Pons (tissue), 1 donor: ENCODE data around the gene CCDC136.

Experiments
- DNase-seq: peaks from one replicate; pipeline ENCODE4 v3.0.0-alpha.2; 2016; ENCODE audit warnings: low spot score

Gene CCDC136

GRCh38 chr7:128831994-128832879, 40.5 kb downstream of the CCDC136 start:
- peak; percentile 49 for DNase-seq

GRCh38 chr7:128832880-128833147, 41.0 kb downstream of the CCDC136 start:
- no peak for DNase-seq

GRCh38 chr7:128833148-128833945, 41.6 kb downstream of the CCDC136 start:
- peak; percentile 87 for DNase-seq

GRCh38 chr7:128833946-128834325, 42.2 kb downstream of the CCDC136 start:
- no peak for DNase-seq

GRCh38 chr7:128835231-128835751, 43.5 kb downstream of the CCDC136 start:
- no peak for DNase-seq

- DNase-seq = peak; percentile 50
Measured at GRCh38 chr7:128835790-128836641, 44.2 kb downstream of the CCDC136 start.

- peak; percentile 78 for DNase-seq
Measured at GRCh38 chr7:128836729-128837348, 45.1 kb downstream of the CCDC136 start.

GRCh38 chr7:128837521-128837921, 45.8 kb downstream of the CCDC136 start:
- no peak for DNase-seq

GRCh38 chr7:128838109-128838779, 46.5 kb downstream of the CCDC136 start:
- DNase-seq = no peak

GRCh38 chr7:128838981-128839731, 47.4 kb downstream of the CCDC136 start:
- peak; percentile 46 for DNase-seq

GRCh38 chr7:128839751-128840177, 48.0 kb downstream of the CCDC136 start:
- no peak for DNase-seq

- DNase-seq = no peak
Measured at GRCh38 chr7:128840326-128841170, 48.8 kb downstream of the CCDC136 start.

- no peak for DNase-seq
Measured at GRCh38 chr7:128841171-128841690, 49.5 kb downstream of the CCDC136 start.

- DNase-seq = no peak
Measured at GRCh38 chr7:128841921-128842673, 50.3 kb downstream of the CCDC136 start.

GRCh38 chr7:128842674-128843641, 51.2 kb downstream of the CCDC136 start:
- DNase-seq = no peak

- DNase-seq = no peak
Measured at GRCh38 chr7:128843938-128844621, 52.3 kb downstream of the CCDC136 start.
